T-cell (primary cell): ENCODE data around the gene SRGAP2C. TPM values are rescaled to one million over a fixed set of nuclear protein-coding genes. Genes with fewer than 3 reads are reported as not detected.
"Not testable (repeated sequence)": the region's sequence is repeated elsewhere in the genome, so short reads cannot be mapped to it uniquely, and the experiment has no call there.

Experiments used
- ATAC-seq, 4 experiments: fragments of 200-7000 bp in 3 of 4; fragments of 150-1000 bp in 1 of 4; cut with Tn5 transposase; replicated peaks in 1 of 4; 1 replicate in 3 of 4; 2 replicates in 1 of 4; pipeline ENCODE4 v1.10.0; 2021; ENCODE audit warnings: moderate library complexity in 3 of 4, mild to moderate bottlenecking in 2 of 4, moderate number of reproducible peaks in 1 of 4
- CTCF ChIA-PET, 2 donors: fragments of 300-600 bp; sonication (Branson Sonifier 250); formaldehyde crosslinking; loops; one replicate each; lab custom pipeline; 2022; ENCODE audit warnings: antibody characterized with exemption in 2 of 2; lab: Charles Lee
- POLR2A ChIA-PET, 2 donors: fragments of 300-600 bp; sonication (Branson Sonifier 250); formaldehyde crosslinking; loops; one replicate each; lab custom pipeline; 2022; ENCODE audit warnings: antibody characterized with exemption in 2 of 2; lab: Charles Lee
- DNase-seq, 35 experiments: peaks; one replicate each; pipeline versions ENCODE4 v3.0.0 to v3.0.0-alpha.2; 2013 to 2023
- H3K27ac ChIP-seq: one replicate; pipeline ENCODE4 v1.5.1; 2013; ENCODE audit warnings: low read length
- H3K27me3 ChIP-seq, 2 experiments: replicated peaks in 1 of 2; 1 replicate in 1 of 2; 2 replicates in 1 of 2; pipeline versions ENCODE4 v1.6.1 to v1.7.0; 2013; ENCODE audit warnings: low read length in 1 of 2, mixed read lengths in 1 of 2; ENCODE audit not compliant: control insufficient read depth in 2 of 2, insufficient read depth in 2 of 2; ENCODE audit errors: extremely low read depth in 1 of 2
- H3K36me3 ChIP-seq, 2 donors: 1 replicate in 1 of 2; 2 replicates in 1 of 2; pipeline versions ENCODE4 v1.6.1 to v1.7.0; 2013; ENCODE audit warnings: low read length in 1 of 2; ENCODE audit not compliant: control insufficient read depth in 2 of 2, insufficient read depth in 1 of 2; ENCODE audit errors: extremely low read depth in 1 of 2
- H3K4me1 ChIP-seq, 2 experiments: 1 replicate in 1 of 2; 2 replicates in 1 of 2; pipeline versions ENCODE4 v1.6.1 to v1.7.0; 2013; ENCODE audit warnings: low read length in 2 of 2, mixed read lengths in 1 of 2; ENCODE audit not compliant: insufficient read depth in 2 of 2, control insufficient read depth in 1 of 2; ENCODE audit errors: extremely low read depth in 1 of 2
- H3K4me3 ChIP-seq, 2 donors: 1 replicate in 1 of 2; 2 replicates in 1 of 2; pipeline versions ENCODE4 v1.5.1 to v1.7.0; 2013; ENCODE audit warnings: mild to moderate bottlenecking in 2 of 2, low read length in 1 of 2, moderate library complexity in 1 of 2; ENCODE audit not compliant: control insufficient read depth in 1 of 2; ENCODE audit errors: extremely low read depth in 1 of 2
- H3K9me3 ChIP-seq: 2 replicates; pipeline ENCODE4 v1.7.0; 2013
- H3K27ac Mint-ChIP-seq, 2 donors: one replicate each; pipeline ENCODE4 v1.8.0; 2020 to 2021; ENCODE audit warnings: mild to moderate bottlenecking in 2 of 2, mixed read lengths in 2 of 2
- H3K27me3 Mint-ChIP-seq, 2 donors: one replicate each; pipeline ENCODE4 v1.8.0; 2021 to 2022; ENCODE audit warnings: mixed read lengths in 2 of 2
- H3K36me3 Mint-ChIP-seq: one replicate; pipeline ENCODE4 v1.8.0; 2021; ENCODE audit warnings: mixed read lengths
- H3K4me1 Mint-ChIP-seq, 3 donors: one replicate each; pipeline ENCODE4 v1.8.0; 2020 to 2022; ENCODE audit warnings: mixed read lengths in 3 of 3, mild to moderate bottlenecking in 1 of 3
- H3K4me3 Mint-ChIP-seq, 3 donors: one replicate each; pipeline ENCODE4 v1.8.0; 2020 to 2022; ENCODE audit warnings: mild to moderate bottlenecking in 3 of 3, mixed read lengths in 3 of 3, moderate library complexity in 3 of 3
- H3K9me3 Mint-ChIP-seq, 3 donors: one replicate each; pipeline ENCODE4 v1.8.0; 2020 to 2022; ENCODE audit warnings: mixed read lengths in 3 of 3
- WGBS: methylation state at CpG from one replicate; pipeline ENCODE4 v1.1.5; 2013; ENCODE audit warnings: missing lambda C conversion rate; ENCODE audit not compliant: insufficient coverage; 5-methylcytosine and 5-hydroxymethylcytosine counted together
- total RNA-seq, 35 experiments: library from RNA in 6 of 35; stranded (reverse) in 6 of 35; fragments of 120-200 nt in 1 of 35; gene quantifications; one replicate each; pipeline versions ENCODE4 v1.2.1 to v1.2.4 and lab custom pipeline; 2013 to 2026

SRGAP2C gene
- total RNA-seq, 5 donors from 2014 or later (not counting 1 experiment from before 2014, with no cell fraction given): 11.1 to 23.2 (median 19.1) TPM

DNA sequence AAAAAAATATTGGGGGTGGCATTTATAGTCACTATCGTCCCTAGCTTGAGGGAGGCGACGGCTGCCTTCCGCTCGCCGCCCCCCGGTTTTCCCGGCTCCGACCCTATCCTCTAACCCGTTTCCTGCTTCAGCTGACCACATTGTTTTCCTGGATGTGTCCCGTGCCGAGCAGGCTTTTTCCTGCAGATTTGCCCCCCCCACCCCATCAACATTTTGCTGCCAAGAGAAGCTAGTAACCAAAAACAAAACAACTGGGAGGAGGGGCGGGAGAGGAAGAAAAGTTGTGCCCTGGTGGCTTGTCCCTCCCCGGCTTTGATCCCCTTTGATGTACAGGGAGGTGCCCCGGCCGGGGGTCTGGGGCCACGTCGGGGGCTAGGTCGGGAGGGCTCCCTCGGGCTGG lies 1.4 kb downstream of the SRGAP2C start:
- H3K27ac ChIP-seq, POLR2A ChIA-PET, H3K9me3 ChIP-seq, H3K36me3 ChIP-seq, H3K36me3 Mint-ChIP-seq, H3K27me3 ChIP-seq, H3K4me1 Mint-ChIP-seq, CTCF ChIA-PET, DNase-seq, H3K9me3 Mint-ChIP-seq, H3K27ac Mint-ChIP-seq, H3K27me3 Mint-ChIP-seq, H3K4me1 ChIP-seq, ATAC-seq, H3K4me3 Mint-ChIP-seq: not testable (repeated sequence)
- no CpG with 5 or more reads among the region's 20 CpGs for WGBS
- peak overlapping the region in 1 of 2 donors; percentile 32 for H3K4me3 ChIP-seq

DNA sequence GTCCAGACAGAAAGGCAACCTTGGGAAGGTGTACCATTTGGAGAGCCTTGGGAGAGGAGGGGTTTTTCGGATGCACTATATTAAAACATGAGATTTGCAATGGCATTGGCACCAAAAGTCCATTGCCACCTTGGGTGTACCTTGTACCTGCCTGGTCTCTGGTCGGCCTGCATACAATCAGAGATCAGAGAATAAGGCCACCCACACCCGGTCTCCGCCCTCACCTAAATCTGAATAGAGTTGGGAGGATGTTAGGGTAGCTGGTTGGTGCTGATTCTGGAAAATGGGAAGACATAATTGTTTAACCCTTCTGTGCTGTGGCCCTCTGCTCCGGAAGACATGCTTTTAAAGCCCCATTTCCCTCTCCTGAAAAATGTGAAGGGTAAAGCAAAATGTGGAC lies 3.1 kb downstream of the SRGAP2C start:
- ATAC-seq, H3K9me3 Mint-ChIP-seq, H3K4me1 ChIP-seq, POLR2A ChIA-PET, H3K27me3 Mint-ChIP-seq, H3K27ac Mint-ChIP-seq, H3K4me3 ChIP-seq, CTCF ChIA-PET, H3K36me3 ChIP-seq, DNase-seq, H3K27ac ChIP-seq, H3K36me3 Mint-ChIP-seq, H3K27me3 ChIP-seq, H3K9me3 ChIP-seq: not testable (repeated sequence)
- WGBS: no CpG with 5 or more reads among the region's 5 CpGs
- peaks cover 0 to 10% (median 9%) of the 10 kb centered on the region in 3 donors for H3K4me1 Mint-ChIP-seq
- H3K4me3 Mint-ChIP-seq: peak overlapping the region; percentile 21 to 36 (median 23)

DNA sequence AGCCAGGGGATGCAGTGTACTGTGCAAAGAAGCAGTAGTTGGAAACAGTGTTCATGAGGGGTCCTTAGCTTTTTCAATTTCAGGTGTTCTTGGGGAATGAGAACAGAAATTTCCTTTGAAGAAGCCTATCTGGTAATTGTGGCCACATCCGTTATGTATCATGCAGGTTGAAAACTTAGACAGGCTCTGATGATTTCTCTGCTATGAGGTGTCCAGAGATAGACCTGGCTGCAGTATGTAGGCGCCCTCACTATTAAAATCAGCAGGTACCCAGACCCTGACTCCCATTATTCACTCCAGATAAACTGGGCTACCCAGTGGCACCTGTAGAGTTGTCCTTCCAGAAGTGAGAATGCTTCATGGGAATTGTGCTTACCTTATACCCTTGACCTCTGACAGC lies 7.7 kb downstream of the SRGAP2C start:
- DNase-seq, H3K4me1 ChIP-seq, H3K9me3 ChIP-seq, H3K4me3 Mint-ChIP-seq, H3K9me3 Mint-ChIP-seq, H3K36me3 ChIP-seq, POLR2A ChIA-PET, H3K4me1 Mint-ChIP-seq, H3K27ac Mint-ChIP-seq, H3K36me3 Mint-ChIP-seq, H3K27ac ChIP-seq, H3K4me3 ChIP-seq, H3K27me3 Mint-ChIP-seq, CTCF ChIA-PET, ATAC-seq, H3K27me3 ChIP-seq: not testable (repeated sequence)
- WGBS: no CpG with 5 or more reads among the region's 2 CpGs

DNA sequence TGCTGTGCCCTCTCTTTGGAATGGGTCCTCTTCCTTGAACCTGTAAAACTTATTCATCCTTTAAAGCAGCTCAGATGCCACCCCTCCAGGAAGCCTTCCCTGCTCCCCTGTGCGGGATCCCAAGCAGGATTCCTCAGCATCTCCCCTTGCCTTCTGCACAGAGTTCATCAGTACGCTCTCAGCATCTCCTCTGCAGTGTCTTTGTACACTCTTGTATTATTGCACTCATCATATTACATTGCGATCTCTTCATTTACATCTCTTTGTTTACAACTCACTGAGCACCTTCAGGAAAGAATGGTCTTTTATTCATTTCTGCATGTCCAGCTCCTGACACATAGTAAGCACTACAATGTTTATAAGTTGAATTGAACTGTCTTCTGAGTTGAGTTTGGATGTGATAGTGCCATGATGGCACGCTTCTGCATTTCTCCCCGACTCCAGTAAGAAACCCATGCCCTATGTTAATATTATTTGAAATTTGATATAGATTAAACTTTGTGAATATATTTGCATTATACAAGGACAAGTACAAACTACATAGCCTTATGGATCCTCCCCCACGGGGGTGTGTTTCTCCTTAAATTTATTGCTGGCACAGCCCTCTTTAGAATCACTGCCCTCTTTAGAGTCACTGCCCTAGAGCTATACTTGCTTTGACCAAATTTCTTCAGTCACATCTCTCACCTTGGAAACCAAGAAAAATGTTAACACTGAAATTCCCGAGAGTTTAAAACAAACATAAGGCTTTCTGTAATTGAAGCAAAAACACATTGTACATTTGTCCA lies 12.5 kb downstream of the SRGAP2C start:
- H3K36me3 Mint-ChIP-seq, H3K9me3 Mint-ChIP-seq, H3K27me3 ChIP-seq, H3K27ac ChIP-seq, H3K4me3 Mint-ChIP-seq, H3K9me3 ChIP-seq, DNase-seq, H3K4me1 Mint-ChIP-seq, H3K4me1 ChIP-seq, H3K27me3 Mint-ChIP-seq, CTCF ChIA-PET, H3K27ac Mint-ChIP-seq, ATAC-seq, POLR2A ChIA-PET, H3K36me3 ChIP-seq, H3K4me3 ChIP-seq: not testable (repeated sequence)
- WGBS: no CpG with 5 or more reads among the region's 7 CpGs

DNA sequence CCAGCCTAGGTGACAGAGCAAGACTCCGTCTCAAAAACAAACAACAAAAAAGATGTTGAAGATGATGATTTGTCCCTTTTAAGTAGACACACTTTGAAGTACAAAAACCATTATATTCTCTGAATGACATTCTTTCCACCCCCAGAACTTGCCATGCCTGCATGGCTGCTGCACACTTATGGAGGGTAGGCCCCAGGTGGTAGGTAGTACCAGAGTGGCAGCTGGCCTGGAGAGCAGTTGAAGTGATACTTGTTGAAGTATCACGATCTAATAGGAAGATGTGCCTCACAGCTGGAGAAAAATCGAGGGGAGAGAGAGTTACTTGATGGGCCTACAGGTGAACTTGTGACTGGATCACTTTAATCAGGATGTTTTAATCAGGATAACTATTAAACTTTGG lies 15.0 kb downstream of the SRGAP2C start:
- H3K27ac ChIP-seq, H3K4me3 ChIP-seq, H3K27me3 ChIP-seq, H3K27me3 Mint-ChIP-seq, H3K9me3 Mint-ChIP-seq, CTCF ChIA-PET, H3K4me3 Mint-ChIP-seq, H3K4me1 ChIP-seq, POLR2A ChIA-PET, H3K4me1 Mint-ChIP-seq, H3K27ac Mint-ChIP-seq, H3K36me3 ChIP-seq, H3K9me3 ChIP-seq, ATAC-seq, DNase-seq, H3K36me3 Mint-ChIP-seq: not testable (repeated sequence)
- WGBS: no CpG with 5 or more reads among the region's 3 CpGs

DNA sequence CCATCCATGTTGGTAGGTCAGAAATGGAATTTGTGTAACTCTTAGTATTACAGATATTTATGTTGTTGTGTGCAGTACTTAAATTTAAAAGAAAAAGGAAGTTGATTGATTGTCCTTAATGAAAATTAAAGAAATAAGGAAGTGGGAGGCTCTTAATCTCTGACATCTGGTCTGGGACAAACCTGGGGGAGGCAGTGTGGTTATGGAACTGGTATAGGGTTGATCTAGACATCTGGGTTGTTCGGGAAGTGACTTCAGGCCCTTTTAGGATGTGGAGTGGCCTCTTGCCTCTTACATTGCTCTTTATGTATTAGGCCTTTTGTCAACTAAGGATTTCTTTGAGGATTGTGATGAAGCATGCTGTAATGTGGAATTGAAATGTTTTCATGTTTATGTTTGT lies 15.5 kb downstream of the SRGAP2C start:
- H3K4me3 ChIP-seq, CTCF ChIA-PET, H3K27me3 ChIP-seq, H3K27me3 Mint-ChIP-seq, H3K27ac Mint-ChIP-seq, H3K4me1 ChIP-seq, H3K9me3 Mint-ChIP-seq, H3K36me3 Mint-ChIP-seq, H3K27ac ChIP-seq, H3K9me3 ChIP-seq, H3K4me1 Mint-ChIP-seq, H3K36me3 ChIP-seq, ATAC-seq, POLR2A ChIA-PET, DNase-seq, H3K4me3 Mint-ChIP-seq: not testable (repeated sequence)
- no CpG with 5 or more reads among the region's 1 CpG for WGBS
